Measurements from ENCODE around the gene PRCC. TPM values are rescaled to one million over a fixed set of nuclear protein-coding genes. Genes with fewer than 3 reads are reported as not detected.
A peak's percentile ranks its signal among the peaks of the same experiment; 100 is the strongest.

PRCC gene
- total RNA-seq, 1 experiment from 2014 or later, result 103 TPM

DNA sequence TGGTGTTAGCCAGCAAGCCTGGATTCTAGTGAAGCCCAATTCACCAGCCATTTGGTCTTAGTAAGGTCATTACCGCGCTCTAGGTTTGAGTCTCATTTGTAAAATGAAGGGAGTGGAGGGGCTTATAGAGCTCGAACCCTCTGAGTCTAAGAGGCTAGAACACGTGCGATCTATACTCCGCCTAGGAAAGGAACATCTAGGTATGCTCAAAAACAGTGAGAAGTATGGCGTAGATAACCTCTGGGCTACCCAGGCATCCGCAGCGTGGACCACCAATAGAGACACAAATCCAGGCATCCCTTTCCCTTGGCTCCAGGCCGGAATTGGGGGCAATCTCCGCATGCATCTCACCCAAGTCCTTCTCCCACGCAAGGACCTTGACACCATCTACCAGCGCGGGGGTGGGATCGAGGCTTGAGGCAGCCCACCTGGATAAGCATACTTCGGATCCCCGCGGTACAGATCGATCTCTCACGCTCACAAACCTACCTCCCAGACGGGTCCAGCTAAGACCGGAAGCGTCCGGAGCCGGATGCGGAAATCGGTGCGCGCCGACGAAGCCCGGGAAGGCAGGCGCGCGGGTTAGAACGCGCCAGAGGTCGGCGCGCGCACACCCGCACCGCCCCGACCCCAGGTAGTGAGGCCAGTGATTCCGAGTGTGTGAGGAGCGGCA, 39.3 kb upstream of the PRCC start, which contains the start of gene METTL25B:
METTL25B (plus strand) TSS at position 544 of the 673 bp plus-strand sequence. CDS start 636 bp downstream, outside the sequence.
- H3K36me3 ChIP-seq (ENCODE audit: low read depth, low read length), result peaks cover 24% of the 10 kb centered on the region
- CTCF ChIA-PET, result interaction anchor here (0.5 to 3.0 kb wide), 7 partner anchors 13 to 227 kb away, joined by 3 to 26 read pairs (median 7); partner anchors contain the start of genes HDGF, MRPL24 and NES
- H2AFZ ChIP-seq (ENCODE audit: low read length), result peak within 1 kb of the TSS; percentile 87
- no peak for TF ChIP-seq EZH2 (IDR thresholded peaks at IDR 0.05; ENCODE audit: low read length, unreplicated experiment)
- TF ChIP-seq CTCF (conservative IDR thresholded peaks at IDR 0.05; ENCODE audit: low read depth, low read length), result no peak
- TF ChIP-seq EZH2phosphoT487 (IDR thresholded peaks at IDR 0.05; ENCODE audit: borderline replicate concordance, low read length), result no peak
- POLR2A ChIA-PET (ENCODE audit: unreplicated experiment), result interaction anchor here (0.6 to 2.0 kb wide), 7 partner anchors 13 to 1754 kb away, joined by 3 to 28 read pairs (median 5); partner anchors contain the start of genes MRPL24 and PRCC
- H3K9me2 ChIP-seq (replicated peaks; ENCODE audit: low read length), result no peaks in the 10 kb centered on the region
- peaks cover 36% of the 10 kb centered on the region for H4K20me1 ChIP-seq (ENCODE audit: low read length)
- ATAC-seq (peak; percentile 68), DNase-seq (peak; percentile 89)
- peak within 1 kb of the TSS; percentile 99 for H3K4me2 ChIP-seq (ENCODE audit: low read length)
- H3K9ac ChIP-seq (ENCODE audit: low read length), result peak within 1 kb of the TSS; percentile 97
- TSS peak; percentile 62 for BruUV-seq (replicated peaks)
- H3F3A ChIP-seq (ENCODE audit: low read length, unreplicated experiment), result peaks cover 4% of the 10 kb centered on the region
- no peaks in the 10 kb centered on the region for H3K27me3 ChIP-seq (ENCODE audit: low read length)
- H3K4me1 ChIP-seq (ENCODE audit: insufficient read depth, low read length), result peaks cover 27% of the 10 kb centered on the region
- no peaks in the 10 kb centered on the region for H3K9me3 ChIP-seq (ENCODE audit: low read length)
- H3K4me3 ChIP-seq (ENCODE audit: low read length), result peak within 1 kb of the TSS; percentile 98
- H3K27ac ChIP-seq (ENCODE audit: low read length), result peak within 1 kb of the TSS; percentile 67
- intact Hi-C loops (cut with micrococcal nuclease), result loop anchor here (1.0 kb wide), 3 partner anchors 13 to 39 kb away; partner anchors contain the start of genes HDGF, MRPL24 and PRCC
- peaks cover 68% of the 10 kb centered on the region for H3K79me2 ChIP-seq (ENCODE audit: low read length)

- peaks cover 17% of the 10 kb centered on the region for H3K36me3 ChIP-seq (ENCODE audit: low read depth, low read length)
- no peaks in the 10 kb centered on the region for H3K27me3 ChIP-seq (ENCODE audit: low read length)
- no peaks in the 10 kb centered on the region for H3K9me3 ChIP-seq (ENCODE audit: low read length)
- H3K9ac ChIP-seq (ENCODE audit: low read length), result peak within 1 kb of the TSS; percentile 97
- peaks cover 60% of the 10 kb centered on the region for H3K79me2 ChIP-seq (ENCODE audit: low read length)
- POLR2A ChIA-PET (ENCODE audit: unreplicated experiment), result interaction anchor here (0.6 to 2.0 kb wide), 10 partner anchors 12 to 1755 kb away, joined by 3 to 28 read pairs (median 4); partner anchors contain the start of genes MRPL24, PMF1 and PRCC
- H3K27ac ChIP-seq (ENCODE audit: low read length), result peak within 1 kb of the TSS; percentile 67
- peaks cover 27% of the 10 kb centered on the region for H3K4me1 ChIP-seq (ENCODE audit: insufficient read depth, low read length)
- peak within 1 kb of the TSS; percentile 98 for H3K4me3 ChIP-seq (ENCODE audit: low read length)
- BruUV-seq (replicated peaks), result TSS peak; percentile 78
- peak within 1 kb of the TSS; percentile 87 for H2AFZ ChIP-seq (ENCODE audit: low read length)
- DNase-seq (peak; percentile 98), ATAC-seq (peak; percentile 78)
- H4K20me1 ChIP-seq (ENCODE audit: low read length), result peaks cover 28% of the 10 kb centered on the region
- CTCF ChIA-PET, result interaction anchor here (0.5 to 2.1 kb wide), 6 partner anchors 12 to 228 kb away, joined by 3 to 16 read pairs (median 6); partner anchors contain the start of genes HDGF, MRPL24 and NES
- H3F3A ChIP-seq (ENCODE audit: low read length, unreplicated experiment), result peaks cover 5% of the 10 kb centered on the region
- H3K9me2 ChIP-seq (replicated peaks; ENCODE audit: low read length), result no peaks in the 10 kb centered on the region
- H3K4me2 ChIP-seq (ENCODE audit: low read length), result peak within 1 kb of the TSS; percentile 99
- intact Hi-C loops (cut with micrococcal nuclease), result loop anchor here (1.0 kb wide), 3 partner anchors 12 to 38 kb away; partner anchors contain the start of genes HDGF, MRPL24 and PRCC
- no peak for TF ChIP-seq EZH2phosphoT487 (IDR thresholded peaks at IDR 0.05; ENCODE audit: borderline replicate concordance, low read length)
These were observed 38.5 kb upstream of the PRCC start, which contains the start of gene ISG20L2 for GRCh38 chr1:156728599-156729462. Gene ISG20L2 (minus strand): TSS chr1:156728766. CDS start chr1:156727652, 1,114 bp downstream.
